GM21360 (cell line): ENCODE results near the gene GLOD5.

Experiments used
- ATAC-seq: cut with Tn5 transposase; IDR thresholded peaks from one replicate; pipeline ENCODE4 v1.9.1; 2021; ENCODE audit warnings: mild to moderate bottlenecking, moderate library complexity; ENCODE audit not compliant: unreplicated experiment

GLOD5 gene

GRCh38 chrX:48753708-48754228 is 7.8 kb upstream of the GLOD5 start:
- no peak for ATAC-seq

- no peak for ATAC-seq
These were observed 7.3 kb upstream of the GLOD5 start for GRCh38 chrX:48754238-48754637.

- ATAC-seq = no peak
These were observed 7.7 kb downstream of the GLOD5 start for GRCh38 chrX:48769230-48769629.

GRCh38 chrX:48770296-48770695 is 8.7 kb downstream of the GLOD5 start:
- ATAC-seq = no peak

GRCh38 chrX:48772602-48773001 is 11.1 kb downstream of the GLOD5 start:
- no peak for ATAC-seq

GRCh38 chrX:48776818-48777439 is 15.4 kb downstream of the GLOD5 start:
- ATAC-seq = no peak

GRCh38 chrX:48779399-48779798 is 17.9 kb downstream of the GLOD5 start:
- ATAC-seq = no peak

GRCh38 chrX:48781705-48782104 is 20.2 kb downstream of the GLOD5 start:
- ATAC-seq = no peak

- ATAC-seq = no peak
These were observed 20.7 kb downstream of the GLOD5 start for GRCh38 chrX:48782216-48782615.

- no peak for ATAC-seq
These were observed 21.2 kb downstream of the GLOD5 start for GRCh38 chrX:48782795-48783194.

- no peak for ATAC-seq
These were observed 23.2 kb downstream of the GLOD5 start for GRCh38 chrX:48784726-48785125.

GRCh38 chrX:48785186-48785539 is 23.6 kb downstream of the GLOD5 start:
- ATAC-seq = no peak

- ATAC-seq = no peak
These were observed 24.1 kb downstream of the GLOD5 start for GRCh38 chrX:48785540-48786214.

- ATAC-seq = no peak
These were observed 24.8 kb downstream of the GLOD5 start, which contains the start of gene GATA1 for GRCh38 chrX:48786341-48786800. GATA1 (plus strand) TSS chrX:48786590; CDS start chrX:48791110, 4,520 bp downstream.

GRCh38 chrX:48786825-48787504 is 25.4 kb downstream of the GLOD5 start:
- no peak for ATAC-seq

- no peak for ATAC-seq
These were observed 26.2 kb downstream of the GLOD5 start for GRCh38 chrX:48787505-48788443.

- ATAC-seq = no peak
These were observed 28.0 kb downstream of the GLOD5 start for GRCh38 chrX:48789366-48790220.

- ATAC-seq = no peak
These were observed 28.9 kb downstream of the GLOD5 start for GRCh38 chrX:48790477-48790876.

GRCh38 chrX:48791063-48791820 is 29.7 kb downstream of the GLOD5 start:
- ATAC-seq = no peak
